SK-N-SH (cell line): Measurements from ENCODE around the gene ARHGAP5.

ENCODE experiments used
- EZH2phosphoT487 ChIP-seq: fragments of 200-600 bp; sonication (generic); IDR thresholded peaks from 2 replicates; pipeline ENCODE4 v1.6.1; 2017; ENCODE audit warnings: low read depth, mixed run types, mild to moderate bottlenecking, antibody characterized with exemption, moderate library complexity, borderline replicate concordance
- FOSL2 ChIP-seq: IDR thresholded peaks from 2 replicates; pipeline ENCODE4 v1.4.0; 2012; ENCODE audit warnings: low read depth, mild to moderate bottlenecking, moderate library complexity, borderline replicate concordance
- POLR2AphosphoS5 ChIP-seq: IDR thresholded peaks from 2 replicates; pipeline ENCODE4 v1.6.1; 2012; ENCODE audit warnings: low read depth, low read length
- YY1 ChIP-seq: IDR thresholded peaks from 2 replicates; pipeline ENCODE4 v1.4.0; 2012; ENCODE audit warnings: low read depth, mild to moderate bottlenecking
- TF ChIP-seq, protein P1 (sequence below): fragments of 200-600 bp; sonication (generic); IDR thresholded peaks from 2 replicates; pipeline ENCODE4 v1.6.1; 2017; ENCODE audit warnings: antibody characterized with exemption, mild to moderate bottlenecking, moderate library complexity
- TF ChIP-seq, protein P2 (sequence below): IDR thresholded peaks from 2 replicates; pipeline ENCODE4; 2012

DNA sequence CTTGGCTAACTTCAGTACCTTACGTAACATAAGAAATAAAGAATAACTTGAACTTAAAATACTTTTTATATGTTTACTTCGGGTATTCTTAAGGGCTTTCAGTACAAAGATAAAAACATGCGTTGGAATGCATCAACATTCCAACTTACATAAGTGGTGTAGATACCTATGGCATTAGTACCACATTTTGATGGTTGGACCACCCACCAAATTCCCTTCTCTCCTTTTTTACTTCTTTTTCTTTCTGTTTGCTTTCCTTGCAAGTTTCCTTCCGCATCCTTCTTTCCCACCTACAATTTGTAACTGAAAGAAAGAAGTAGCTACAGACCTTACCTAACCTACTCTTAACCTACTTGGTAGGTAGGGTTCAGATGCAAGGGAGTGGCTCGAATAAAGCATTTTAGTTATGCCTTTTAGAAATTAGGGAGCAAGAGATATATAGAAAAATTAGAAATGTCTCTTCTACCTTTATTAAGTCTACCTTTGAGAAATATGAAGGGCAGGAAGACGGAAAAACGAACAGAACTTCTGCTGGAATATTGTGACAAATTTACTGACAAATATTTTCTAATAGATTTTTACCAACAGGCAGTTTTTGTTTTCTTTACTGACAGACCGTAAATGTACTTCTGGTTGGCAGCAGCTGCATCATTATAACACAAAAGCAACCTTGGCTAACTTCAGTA lies 2.1 kb upstream of the ARHGAP5 start:
- TF ChIP-seq, protein P1, sequence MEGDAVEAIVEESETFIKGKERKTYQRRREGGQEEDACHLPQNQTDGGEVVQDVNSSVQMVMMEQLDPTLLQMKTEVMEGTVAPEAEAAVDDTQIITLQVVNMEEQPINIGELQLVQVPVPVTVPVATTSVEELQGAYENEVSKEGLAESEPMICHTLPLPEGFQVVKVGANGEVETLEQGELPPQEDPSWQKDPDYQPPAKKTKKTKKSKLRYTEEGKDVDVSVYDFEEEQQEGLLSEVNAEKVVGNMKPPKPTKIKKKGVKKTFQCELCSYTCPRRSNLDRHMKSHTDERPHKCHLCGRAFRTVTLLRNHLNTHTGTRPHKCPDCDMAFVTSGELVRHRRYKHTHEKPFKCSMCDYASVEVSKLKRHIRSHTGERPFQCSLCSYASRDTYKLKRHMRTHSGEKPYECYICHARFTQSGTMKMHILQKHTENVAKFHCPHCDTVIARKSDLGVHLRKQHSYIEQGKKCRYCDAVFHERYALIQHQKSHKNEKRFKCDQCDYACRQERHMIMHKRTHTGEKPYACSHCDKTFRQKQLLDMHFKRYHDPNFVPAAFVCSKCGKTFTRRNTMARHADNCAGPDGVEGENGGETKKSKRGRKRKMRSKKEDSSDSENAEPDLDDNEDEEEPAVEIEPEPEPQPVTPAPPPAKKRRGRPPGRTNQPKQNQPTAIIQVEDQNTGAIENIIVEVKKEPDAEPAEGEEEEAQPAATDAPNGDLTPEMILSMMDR = no peak
- TF ChIP-seq FOSL2 = no peak
- TF ChIP-seq EZH2phosphoT487 = no peak
- TF ChIP-seq POLR2AphosphoS5 = no peak
- TF ChIP-seq, protein P2, sequence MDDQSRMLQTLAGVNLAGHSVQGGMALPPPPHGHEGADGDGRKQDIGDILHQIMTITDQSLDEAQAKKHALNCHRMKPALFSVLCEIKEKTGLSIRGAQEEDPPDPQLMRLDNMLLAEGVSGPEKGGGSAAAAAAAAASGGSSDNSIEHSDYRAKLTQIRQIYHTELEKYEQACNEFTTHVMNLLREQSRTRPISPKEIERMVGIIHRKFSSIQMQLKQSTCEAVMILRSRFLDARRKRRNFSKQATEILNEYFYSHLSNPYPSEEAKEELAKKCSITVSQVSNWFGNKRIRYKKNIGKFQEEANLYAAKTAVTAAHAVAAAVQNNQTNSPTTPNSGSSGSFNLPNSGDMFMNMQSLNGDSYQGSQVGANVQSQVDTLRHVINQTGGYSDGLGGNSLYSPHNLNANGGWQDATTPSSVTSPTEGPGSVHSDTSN = no peak
- no peak for TF ChIP-seq YY1
